Natural killer cell (primary cell): ENCODE results near the gene FOS. TPM values are rescaled to one million over a fixed set of nuclear protein-coding genes. Genes with fewer than 3 reads are reported as not detected.
"Not testable (repeated sequence)": the region's sequence is repeated elsewhere in the genome, so short reads cannot be mapped to it uniquely, and the experiment has no call there.

Source experiments
- ATAC-seq, 3 donors: fragments of 150-1000 bp in 2 of 3; fragments of 200-7000 bp in 1 of 3; cut with Tn5 transposase; 1 replicate in 1 of 3; 2 replicates in 2 of 3; pipeline ENCODE4 v1.10.0; 2021; ENCODE audit warnings: mild to moderate bottlenecking in 2 of 3, moderate library complexity in 2 of 3
- DNase-seq, 2 donors: peaks; one replicate each; pipeline versions ENCODE4 v3.0.0 to v3.0.0-alpha.2; 2013 to 2021; ENCODE audit warnings: mixed read lengths in 1 of 2
- H3K27ac ChIP-seq: one replicate; pipeline ENCODE4 v1.5.1; 2013; ENCODE audit warnings: mild to moderate bottlenecking, low read length
- H3K27me3 ChIP-seq: one replicate; pipeline ENCODE4 v1.6.1; 2013; ENCODE audit warnings: low read length; ENCODE audit not compliant: control insufficient read depth, insufficient read depth
- H3K36me3 ChIP-seq: one replicate; pipeline ENCODE4 v1.6.1; 2013; ENCODE audit warnings: low read length; ENCODE audit not compliant: control insufficient read depth, insufficient read depth
- H3K4me1 ChIP-seq: one replicate; pipeline ENCODE4 v1.6.1; 2013; ENCODE audit warnings: low read length; ENCODE audit not compliant: control insufficient read depth, insufficient read depth
- H3K4me3 ChIP-seq: one replicate; pipeline ENCODE4 v1.5.1; 2013; ENCODE audit warnings: low read length
- H3K9me3 ChIP-seq: one replicate; pipeline ENCODE4 v1.6.1; 2013; ENCODE audit warnings: low read length; ENCODE audit not compliant: control insufficient read depth, insufficient read depth
- H3K27ac Mint-ChIP-seq, 2 donors: one replicate each; pipeline ENCODE4 v1.8.0; 2022; ENCODE audit warnings: mild to moderate bottlenecking in 2 of 2, mixed read lengths in 2 of 2, moderate library complexity in 1 of 2
- H3K27me3 Mint-ChIP-seq, 2 donors: one replicate each; pipeline ENCODE4 v1.8.0; 2022; ENCODE audit warnings: low read depth in 2 of 2, mixed read lengths in 2 of 2
- H3K36me3 Mint-ChIP-seq: one replicate; pipeline ENCODE4 v1.8.0; 2022; ENCODE audit warnings: mixed read lengths
- H3K4me1 Mint-ChIP-seq, 2 donors: one replicate each; pipeline ENCODE4 v1.8.0; 2022; ENCODE audit warnings: mixed read lengths in 2 of 2
- H3K4me3 Mint-ChIP-seq: one replicate; pipeline ENCODE4 v1.8.0; 2022; ENCODE audit warnings: mild to moderate bottlenecking, moderate library complexity, mixed read lengths
- H3K9me3 Mint-ChIP-seq, 2 donors: one replicate each; pipeline ENCODE4 v1.8.0; 2022; ENCODE audit warnings: mixed read lengths in 2 of 2
- CTCF ChIP-seq: fragments of 200-600 bp; IDR thresholded peaks from one replicate; pipeline ENCODE4 v1.8.0; 2022; ENCODE audit warnings: antibody characterized with exemption
- WGBS: methylation state at CpG from one replicate; pipeline ENCODE4 v1.1.7; 2013; ENCODE audit warnings: missing lambda C conversion rate; ENCODE audit not compliant: insufficient coverage; 5-methylcytosine and 5-hydroxymethylcytosine counted together
- intact Hi-C: fragments of 100-400 bp; cut with micrococcal nuclease; formaldehyde crosslinking; loops from one replicate; pipeline ENCODE4 v1.14.2; 2022
- total RNA-seq, 4 donors: library from RNA; stranded (reverse); fragments of 120-200 nt in 1 of 4; gene quantifications; one replicate each; pipeline versions ENCODE4 v1.2.3 to v1.2.4, GENCODE V29; 2013 to 2022

FOS gene
- total RNA-seq, 3 donors from 2014 or later (not counting 1 experiment from before 2014, with no cell fraction given), result 2,527 to 3,257 (median 3,104) TPM

DNA sequence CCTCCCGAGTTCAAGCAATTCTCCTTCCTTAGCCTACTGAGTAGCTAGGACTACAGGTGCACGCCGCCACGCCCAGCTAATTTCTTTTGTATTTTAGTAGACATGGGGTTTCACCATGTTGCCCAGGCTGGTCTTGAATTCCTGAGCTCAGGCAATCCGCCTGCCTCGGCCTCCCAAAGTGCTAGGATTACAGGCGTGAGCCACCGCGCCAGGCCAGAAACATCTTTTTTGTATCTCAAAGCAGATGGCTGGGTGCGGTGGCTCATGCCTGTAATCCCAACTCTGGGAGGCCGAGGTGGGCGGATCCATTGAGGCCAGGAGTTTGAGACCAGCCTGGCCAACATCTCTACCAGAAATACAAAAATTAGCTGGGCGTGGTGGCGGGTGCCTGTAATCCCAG is 30.9 kb downstream of the FOS start:
- intact Hi-C loops, result loop anchor here (5.0 kb wide), 1 partner anchor 253 kb away; no protein-coding TSS in a partner anchor
- H3K4me3 ChIP-seq, H3K27ac ChIP-seq, H3K4me1 Mint-ChIP-seq, H3K9me3 Mint-ChIP-seq, H3K36me3 Mint-ChIP-seq, DNase-seq, H3K27ac Mint-ChIP-seq, H3K27me3 ChIP-seq, ATAC-seq, H3K36me3 ChIP-seq, H3K27me3 Mint-ChIP-seq, H3K4me3 Mint-ChIP-seq, H3K4me1 ChIP-seq, H3K9me3 ChIP-seq: not testable (repeated sequence)
- WGBS, result 96% methylated on average over 14 of the region's 14 CpGs

- H3K9me3 Mint-ChIP-seq, result no peaks in the 10 kb centered on the region
- intact Hi-C loops, result no loop called here
- no peak overlapping the region for H3K27ac ChIP-seq
- TF ChIP-seq CTCF, result no peak
- H3K36me3 Mint-ChIP-seq, result no peaks in the 10 kb centered on the region
- H3K27me3 Mint-ChIP-seq, result peaks cover 0 to 6% of the 10 kb centered on the region in 2 donors
- H3K27me3 ChIP-seq, result no peaks in the 10 kb centered on the region
- H3K4me1 Mint-ChIP-seq, result peaks cover 0 to 5% of the 10 kb centered on the region in 2 donors
- H3K4me3 ChIP-seq, result no peak overlapping the region
- peaks cover 4% of the 10 kb centered on the region for H3K4me1 ChIP-seq
- H3K9me3 ChIP-seq, result no peaks in the 10 kb centered on the region
- H3K27ac Mint-ChIP-seq, result no peak overlapping the region
- no peak overlapping the region for H3K4me3 Mint-ChIP-seq
- DNase-seq (no peak), ATAC-seq (no peak)
- WGBS, result 80% methylated on average over 13 of the region's 13 CpGs
- no peaks in the 10 kb centered on the region for H3K36me3 ChIP-seq
Observed at GRCh38 chr14:75310295-75311111, 31.9 kb downstream of the FOS start.

DNA sequence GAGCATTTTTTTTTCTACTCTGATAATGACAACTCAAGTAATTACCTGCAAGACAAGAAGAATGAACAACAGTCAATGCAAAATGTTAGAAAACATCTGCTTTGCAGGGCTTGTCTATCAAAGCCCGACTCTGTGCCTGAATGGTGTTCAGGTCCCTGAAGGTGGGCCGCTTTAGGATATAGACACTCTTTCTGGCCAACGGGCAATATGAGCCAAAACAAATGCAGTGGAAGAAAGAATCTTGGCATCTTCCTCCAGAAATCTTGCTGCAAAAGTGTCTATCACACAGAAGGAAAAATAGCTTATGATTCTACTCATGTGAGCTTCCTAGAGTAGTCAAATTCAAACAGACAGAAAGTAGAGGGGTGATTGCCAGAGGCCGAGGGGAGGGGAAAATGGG is 32.7 kb downstream of the FOS start:
- H3K36me3 Mint-ChIP-seq, result no peaks in the 10 kb centered on the region
- Histone ChIP-seq H3K9me3 (no peaks in the 10 kb centered on the region), H3K27me3 (no peaks in the 10 kb centered on the region), H3K4me1 (peaks cover 4% of the 10 kb centered on the region), H3K4me3 (no peak overlapping the region), H3K27ac (no peak overlapping the region), H3K36me3 (no peaks in the 10 kb centered on the region)
- TF ChIP-seq CTCF, result no peak
- no peak overlapping the region for H3K27ac Mint-ChIP-seq
- no peak for DNase-seq
- peaks cover 0 to 5% of the 10 kb centered on the region in 2 donors for H3K4me1 Mint-ChIP-seq
- 87% methylated on average over 4 of the region's 4 CpGs for WGBS
- intact Hi-C loops, result no loop called here
- H3K27me3 Mint-ChIP-seq, result peaks cover 0 to 10% of the 10 kb centered on the region in 2 donors
- no peak overlapping the region for H3K4me3 Mint-ChIP-seq
- no peak for ATAC-seq
- H3K9me3 Mint-ChIP-seq, result no peaks in the 10 kb centered on the region

GRCh38 chr14:75312341-75312740 is 33.7 kb downstream of the FOS start:
- Histone ChIP-seq H3K36me3 (no peaks in the 10 kb centered on the region), H3K27ac (no peak overlapping the region), H3K9me3 (no peaks in the 10 kb centered on the region), H3K27me3 (no peaks in the 10 kb centered on the region), H3K4me3 (no peak overlapping the region), H3K4me1 (peaks cover 4% of the 10 kb centered on the region)
- WGBS, result 95% methylated on average over 4 of the region's 4 CpGs
- Mint-ChIP-seq H3K36me3 (no peaks in the 10 kb centered on the region), H3K27ac (no peak overlapping the region), H3K4me1 (peaks cover 0 to 2% of the 10 kb centered on the region in 2 donors), H3K4me3 (no peak overlapping the region), H3K9me3 (no peaks in the 10 kb centered on the region), H3K27me3 (peaks cover 0 to 12% of the 10 kb centered on the region in 2 donors)
- ATAC-seq (no peak), DNase-seq (no peak)
- no peak for TF ChIP-seq CTCF
- intact Hi-C loops, result no loop called here
